Breast epithelium (tissue), 3 donors: ENCODE results near the gene ALDH16A1.

ENCODE experiments used
- CTCF ChIP-seq, 3 donors: fragments of 450-650 bp; IDR thresholded peaks; one replicate each; pipeline ENCODE4 v1.5.1; 2016 to 2017; ENCODE audit warnings: antibody characterized with exemption in 3 of 3, mild to moderate bottlenecking in 3 of 3, moderate library complexity in 3 of 3
- POLR2A ChIP-seq: fragments of 450-650 bp; IDR thresholded peaks from one replicate; pipeline ENCODE4 v1.6.1; 2016; ENCODE audit warnings: antibody characterized with exemption, mild to moderate bottlenecking, moderate library complexity
- POLR2AphosphoS5 ChIP-seq, 3 donors: sonication (generic); formaldehyde crosslinking; IDR thresholded peaks; one replicate each; pipeline ENCODE4 v1.6.1; 2017; ENCODE audit warnings: antibody characterized with exemption in 3 of 3

- no peak for TF ChIP-seq POLR2A
- peak in 1 of 3 donors; percentile 12 for TF ChIP-seq CTCF (IDR thresholded peaks at IDR 0.05)
- no peak for TF ChIP-seq POLR2AphosphoS5 (IDR thresholded peaks at IDR 0.05)
Observed at GRCh38 chr19:49422407-49423070, 30.5 kb upstream of the ALDH16A1 start.
